ENCODE data around the gene OTUD6A.
A peak's percentile ranks its signal among the peaks of the same experiment; 100 is the strongest.

OTUD6A gene

GRCh38 chrX:70026112-70026850 lies 36.0 kb upstream of the OTUD6A start:
- DNase-seq (ENCODE audit: low spot score) = no peak
- TF ChIP-seq CTCF (IDR thresholded peaks at IDR 0.05; ENCODE audit: borderline replicate concordance, control extremely low read depth, extremely low read depth, insufficient read depth, missing control alignments) = no peak
- in situ Hi-C loops (cut with MboI; ENCODE audit: low sequenced_read_pairs, unreplicated experiment) = no loop called here

DNA sequence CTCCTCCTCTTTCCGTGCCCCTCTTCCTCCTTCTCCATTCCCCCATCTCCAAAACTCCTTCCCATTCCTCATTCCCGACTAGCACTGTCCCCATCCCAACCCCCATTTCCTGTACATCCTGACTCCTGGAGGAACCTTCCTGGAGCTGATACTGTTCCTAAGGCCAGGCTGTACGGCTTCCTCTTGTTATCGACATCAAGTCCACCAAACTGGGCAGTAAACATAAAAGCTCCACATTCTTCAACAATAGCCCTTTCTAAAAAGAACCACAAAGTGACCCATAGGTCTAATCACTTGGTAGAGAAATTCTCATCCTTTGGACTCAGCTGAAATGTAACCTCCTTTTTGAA lies 35.4 kb upstream of the OTUD6A start:
- DNase-seq (ENCODE audit: low spot score) = no peak
- in situ Hi-C loops (cut with MboI; ENCODE audit: low sequenced_read_pairs, unreplicated experiment) = no loop called here
- no peak for TF ChIP-seq CTCF (IDR thresholded peaks at IDR 0.05; ENCODE audit: borderline replicate concordance, control extremely low read depth, extremely low read depth, insufficient read depth, missing control alignments)

GRCh38 chrX:70029863-70030262 lies 32.4 kb upstream of the OTUD6A start:
- no peak for TF ChIP-seq CTCF (IDR thresholded peaks at IDR 0.05; ENCODE audit: borderline replicate concordance, control extremely low read depth, extremely low read depth, insufficient read depth, missing control alignments)
- no peak for DNase-seq (ENCODE audit: low spot score)
- in situ Hi-C loops (cut with MboI; ENCODE audit: low sequenced_read_pairs, unreplicated experiment) = no loop called here

- TF ChIP-seq CTCF (IDR thresholded peaks at IDR 0.05; ENCODE audit: borderline replicate concordance, control extremely low read depth, extremely low read depth, insufficient read depth, missing control alignments) = peak; percentile 81
- DNase-seq (ENCODE audit: low spot score) = peak; percentile 55
- in situ Hi-C loops (cut with MboI; ENCODE audit: low sequenced_read_pairs, unreplicated experiment) = no loop called here
These were observed 31.9 kb upstream of the OTUD6A start for GRCh38 chrX:70030301-70030767.

- TF ChIP-seq CTCF (IDR thresholded peaks at IDR 0.05; ENCODE audit: borderline replicate concordance, control extremely low read depth, extremely low read depth, insufficient read depth, missing control alignments) = no peak
- in situ Hi-C loops (cut with MboI; ENCODE audit: low sequenced_read_pairs, unreplicated experiment) = no loop called here
- DNase-seq (ENCODE audit: low spot score) = no peak
These were observed 29.5 kb upstream of the OTUD6A start for GRCh38 chrX:70032792-70033191.

GRCh38 chrX:70033348-70034051 lies 28.8 kb upstream of the OTUD6A start:
- peak; percentile 53 for DNase-seq (ENCODE audit: low spot score)
- TF ChIP-seq CTCF (IDR thresholded peaks at IDR 0.05; ENCODE audit: borderline replicate concordance, control extremely low read depth, extremely low read depth, insufficient read depth, missing control alignments) = peak; percentile 52
- in situ Hi-C loops (cut with MboI; ENCODE audit: low sequenced_read_pairs, unreplicated experiment) = no loop called here
